Heart left ventricle (tissue), 16 donors: ENCODE measurements around the gene RNF181. TPM values are rescaled to one million over a fixed set of nuclear protein-coding genes. Genes with fewer than 3 reads are reported as not detected.
A peak's percentile ranks its signal among the peaks of the same experiment; 100 is the strongest.

Experiments used
- ATAC-seq, 4 donors: fragments of 200-7000 bp; cut with Tn5 transposase; one replicate each; pipeline ENCODE4 v1.9.1; 2020 to 2022; ENCODE audit warnings: moderate library complexity in 4 of 4, mild to moderate bottlenecking in 3 of 4, moderate number of reproducible peaks in 1 of 4
- DNase-seq, 5 donors: peaks; one replicate each; pipeline ENCODE4 v3.0.0-alpha.2; 2020
- H3K27ac ChIP-seq, 12 donors: fragments of 200-600 bp; sonication (generic) in 4 of 12; one replicate each; pipeline versions ENCODE4 v1.5.0 to v1.8.0; 2016 to 2022; ENCODE audit warnings: mild to moderate bottlenecking in 2 of 12
- H3K27me3 ChIP-seq, 9 donors: fragments of 200-600 bp; sonication (generic) in 2 of 9; one replicate each; pipeline versions ENCODE4 v1.5.1 to v1.8.0; 2016 to 2022; ENCODE audit warnings: mild to moderate bottlenecking in 3 of 9
- H3K36me3 ChIP-seq, 9 donors: fragments of 200-600 bp; sonication (generic) in 2 of 9; one replicate each; pipeline versions ENCODE4 v1.5.0 to v1.8.0; 2018 to 2022; ENCODE audit warnings: mild to moderate bottlenecking in 2 of 9
- H3K4me1 ChIP-seq, 12 donors: fragments of 200-600 bp; sonication (generic) in 4 of 12; one replicate each; pipeline versions ENCODE4 v1.5.0 to v1.8.0; 2016 to 2022; ENCODE audit warnings: mild to moderate bottlenecking in 3 of 12
- H3K4me3 ChIP-seq, 12 donors: fragments of 200-600 bp; sonication (generic) in 4 of 12; one replicate each; pipeline versions ENCODE4 v1.5.0 to v1.8.0; 2017 to 2022; ENCODE audit warnings: mild to moderate bottlenecking in 9 of 12, moderate library complexity in 4 of 12
- H3K9me3 ChIP-seq, 12 donors: fragments of 200-600 bp; sonication (generic) in 4 of 12; one replicate each; pipeline versions ENCODE4 v1.5.0 to v1.8.0; 2016 to 2022; ENCODE audit warnings: mild to moderate bottlenecking in 1 of 12
- CTCF ChIP-seq, 12 donors: fragments of 200-600 bp; sonication (generic) in 4 of 12; IDR thresholded peaks; one replicate each; pipeline versions ENCODE4 v1.5.0 to v1.8.0; 2018 to 2022; ENCODE audit warnings: antibody characterized with exemption in 12 of 12, mild to moderate bottlenecking in 5 of 12
- POLR2A ChIP-seq, 2 donors: fragments of 450-650 bp; IDR thresholded peaks; one replicate each; pipeline ENCODE4 v1.6.1; 2017; ENCODE audit warnings: antibody characterized with exemption in 2 of 2, mild to moderate bottlenecking in 2 of 2, moderate library complexity in 2 of 2
- WGBS, 4 donors: extraction: QIAGEN DNeasy Blood & Tissue Kit in 2 of 4; methylation state at CpG; one replicate each; pipeline versions ENCODE4 v1.1.5 to v1.1.7; 2013 to 2018; 5-methylcytosine and 5-hydroxymethylcytosine counted together
- intact Hi-C, 10 donors: fragments of 100-400 bp; cut with DNase I; formaldehyde crosslinking; loops; one replicate each; pipeline versions ENCODE4 v1.11.1 to v1.14.2; 2022
- polyA plus RNA-seq, 2 donors: library from polyadenylated mRNA; stranded (reverse); fragments of 200-250 nt; gene quantifications; one replicate each; pipeline ENCODE4 v1.2.3, GENCODE V29; 2013
- total RNA-seq, 9 donors: library from RNA; depleted of rRNA in 2 of 9; stranded (reverse); fragments of >200 nt in 2 of 9; fragmentation: NEBNext Ultra II Directional in 3 of 9; extraction: Animal tissue kit (Norgen Biotek cat#: 25700) in 3 of 9; gene quantifications; one replicate each; pipeline versions ENCODE4 v1.1.0 to v1.2.4, GENCODE V29; 2016 to 2023
- donor health status: ischemic (EF 13 %, LVEDD 7.1; RV severe dilation, severe dysfunction).
- donor health status: healthy with polysubstance abuse.
- donor health status: DM: no; HTN: yes; CAD: no.
- donor health status: DM: no; HTN: no; CAD: no.
- donor health status: ischemic (EF 25% LVEDD 6.9; RV normal size, moderate dysfunction).
- donor health status: ischemic (EF 25% LVEDD 5.7; RV mildly dilated, moderate dysfunction).
- donor health status: healthy.
- donor health status: DM: yes; HTN: yes; CAD: no.
- donor health status: ischemic (EF 35%, LVEDD 5.7; RV mildly dilated, moderate dysfunction).
- donor health status: nonischemic (EF 11% LVEDD 7.7; RV severe dilation, severe dysfunction).
- donor health status: DM: yes; HTN: yes; CAD: no.
- donor health status: PGD.
- donor health status: ischemic (EF 29% LVEDD 5.4; RV normal size, mild dysfunction).
- donor health status: nonischemic (EF 23%, LVEDD 6.1; RV moderate dilation, normal function).

RNF181 gene
- total and polyA plus RNA-seq, 11 donors = 77.7 to 235 (median 104) TPM

- Histone ChIP-seq H3K36me3 (peaks cover 0 to 11% (median 0%) of the 10 kb centered on the region in 9 donors), H3K4me3 (peak overlapping the region in 10 of 12 donors; percentile 61 to 90 (median 74))
- WGBS, 4 donors = 37 to 65% (median 46%) methylated on average over 1 of the region's 1 CpG
These were observed 9.8 kb upstream of the RNF181 start for GRCh38 chr2:85585781-85586105.

GRCh38 chr2:85588236-85588635 lies 7.3 kb upstream of the RNF181 start:
- ATAC-seq = no peak
- Histone ChIP-seq H3K36me3 (peaks cover 0 to 8% (median 0%) of the 10 kb centered on the region in 9 donors), H3K27me3 (no peaks in the 10 kb centered on the region), H3K4me3 (peak overlapping the region in 1 of 12 donors; percentile 29), H3K9me3 (no peaks in the 10 kb centered on the region), H3K27ac (peak overlapping the region; percentile 56 to 97 (median 88)), H3K4me1 (peaks cover 10 to 87% (median 80%) of the 10 kb centered on the region in 12 donors)
- WGBS, 4 donors = 67 to 84% (median 79%) methylated on average over 4 of the region's 4 CpGs
- no peak for TF ChIP-seq POLR2A (IDR thresholded peaks at IDR 0.05)
- TF ChIP-seq CTCF (IDR thresholded peaks at IDR 0.05) = no peak
- no peak for DNase-seq
- intact Hi-C loops = no loop called here

More at GRCh38 chr2:85585781-85586105, 9.8 kb upstream of the RNF181 start:
- Histone ChIP-seq H3K4me1 (peaks cover 10 to 90% (median 64%) of the 10 kb centered on the region in 12 donors), H3K9me3 (no peaks in the 10 kb centered on the region), H3K27ac (peak overlapping the region; percentile 87 to 97 (median 94)), H3K27me3 (no peaks in the 10 kb centered on the region)
- intact Hi-C loops = no loop called here
- DNase-seq (no peak), ATAC-seq (peak in 2 of 4 donors; percentile 2 to 14)
- no peak for TF ChIP-seq POLR2A (IDR thresholded peaks at IDR 0.05)
- no peak for TF ChIP-seq CTCF (IDR thresholded peaks at IDR 0.05)

GRCh38 chr2:85588645-85589044 lies 6.9 kb upstream of the RNF181 start:
- Histone ChIP-seq H3K27ac (peak overlapping the region; percentile 56 to 97 (median 88)), H3K36me3 (peaks cover 0 to 10% (median 0%) of the 10 kb centered on the region in 9 donors), H3K4me1 (peaks cover 10 to 85% (median 79%) of the 10 kb centered on the region in 12 donors), H3K27me3 (no peaks in the 10 kb centered on the region), H3K9me3 (no peaks in the 10 kb centered on the region), H3K4me3 (peak overlapping the region in 1 of 12 donors; percentile 29)
- no peak for DNase-seq
- no peak for ATAC-seq
- WGBS, 4 donors = 73 to 80% (median 79%) methylated on average over 4 of the region's 4 CpGs
- no peak for TF ChIP-seq POLR2A (IDR thresholded peaks at IDR 0.05)
- no peak for TF ChIP-seq CTCF (IDR thresholded peaks at IDR 0.05)
- intact Hi-C loops = no loop called here

- intact Hi-C loops = no loop called here
- Histone ChIP-seq H3K4me3 (no peak overlapping the region), H3K9me3 (no peaks in the 10 kb centered on the region), H3K27me3 (no peaks in the 10 kb centered on the region), H3K4me1 (peaks cover 10 to 86% (median 76%) of the 10 kb centered on the region in 12 donors), H3K36me3 (peaks cover 0 to 12% (median 0%) of the 10 kb centered on the region in 9 donors), H3K27ac (peak overlapping the region; percentile 56 to 97 (median 88))
- WGBS, 4 donors = 77 to 88% (median 85%) methylated on average over 4 of the region's 4 CpGs
- DNase-seq (peak in 1 of 5 donors; percentile 52), ATAC-seq (no peak)
- TF ChIP-seq POLR2A (IDR thresholded peaks at IDR 0.05) = no peak
- TF ChIP-seq CTCF (IDR thresholded peaks at IDR 0.05) = no peak
These were observed 6.4 kb upstream of the RNF181 start for GRCh38 chr2:85589181-85589580.
